ENCODE data around the gene MAP3K20.
A peak's percentile ranks its signal among the peaks of the same experiment; 100 is the strongest.
"Not testable (repeated sequence)": the region's sequence is repeated elsewhere in the genome, so short reads cannot be mapped to it uniquely, and the experiment has no call there.

MAP3K20 gene

GRCh38 chr2:173286153-173286809 lies 210.6 kb downstream of the MAP3K20 start:
- no peak for DNase-seq

GRCh38 chr2:173287594-173287993 lies 211.9 kb downstream of the MAP3K20 start:
- DNase-seq = no peak

DNA sequence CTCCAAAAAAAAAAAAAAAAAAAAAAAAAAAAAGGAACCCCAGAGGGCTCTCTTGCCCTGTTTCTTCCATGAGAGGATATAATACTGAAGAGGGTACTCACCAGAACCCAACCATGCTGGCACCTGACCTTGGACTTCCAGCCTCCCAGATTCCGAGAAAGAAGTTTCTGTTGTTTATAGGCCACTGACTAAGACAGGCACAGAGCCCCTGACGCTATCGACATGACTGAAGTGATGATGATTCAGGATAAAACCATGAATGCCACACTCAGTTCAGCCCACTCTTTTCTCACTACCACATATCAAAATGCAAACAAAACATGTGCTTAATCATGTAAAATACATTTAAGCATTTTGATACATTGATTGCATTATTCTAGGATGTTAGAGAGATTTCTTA lies 212.9 kb downstream of the MAP3K20 start:
- DNase-seq = peak; percentile 23

DNA sequence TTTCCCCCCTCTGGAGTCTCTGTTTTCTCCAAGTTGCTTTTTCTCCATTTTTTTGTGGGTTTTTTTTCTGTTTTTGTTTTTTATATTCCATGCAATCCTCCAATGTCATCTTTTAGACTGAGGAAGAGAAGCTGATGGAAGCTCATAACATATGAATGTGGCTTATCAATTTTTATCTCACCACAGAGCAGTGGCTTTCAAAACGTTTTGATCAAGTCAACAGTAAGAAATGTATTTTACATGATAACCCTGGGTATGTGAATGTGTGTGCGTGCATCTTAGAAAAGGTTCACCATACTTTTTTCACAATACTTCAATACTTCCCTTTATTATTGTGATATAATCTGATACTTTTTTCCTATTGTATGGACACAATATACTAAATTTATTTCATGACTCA lies 214.4 kb downstream of the MAP3K20 start:
- DNase-seq = no peak

GRCh38 chr2:173290518-173290917 lies 214.9 kb downstream of the MAP3K20 start:
- no peak for DNase-seq

DNA sequence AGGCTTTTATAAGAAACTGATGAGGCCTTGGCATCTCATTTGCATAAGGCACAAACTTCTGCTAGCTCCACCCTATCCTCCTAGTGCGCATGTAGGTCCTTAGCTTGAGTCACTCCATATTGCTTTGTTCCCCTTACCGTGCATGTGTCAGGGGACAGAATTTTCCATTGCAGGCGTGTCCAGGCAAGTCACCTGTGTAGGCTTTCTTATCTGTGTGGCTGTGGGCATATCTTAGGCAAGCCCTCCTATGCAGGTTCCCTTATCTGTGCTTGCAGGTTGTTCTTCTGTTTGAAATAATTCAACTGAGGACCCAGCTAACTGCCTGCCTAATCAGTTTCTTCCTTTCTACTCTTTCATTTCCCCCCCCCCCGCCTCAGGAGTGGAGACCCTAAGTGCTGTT lies 215.8 kb downstream of the MAP3K20 start:
- no peak for DNase-seq

DNA sequence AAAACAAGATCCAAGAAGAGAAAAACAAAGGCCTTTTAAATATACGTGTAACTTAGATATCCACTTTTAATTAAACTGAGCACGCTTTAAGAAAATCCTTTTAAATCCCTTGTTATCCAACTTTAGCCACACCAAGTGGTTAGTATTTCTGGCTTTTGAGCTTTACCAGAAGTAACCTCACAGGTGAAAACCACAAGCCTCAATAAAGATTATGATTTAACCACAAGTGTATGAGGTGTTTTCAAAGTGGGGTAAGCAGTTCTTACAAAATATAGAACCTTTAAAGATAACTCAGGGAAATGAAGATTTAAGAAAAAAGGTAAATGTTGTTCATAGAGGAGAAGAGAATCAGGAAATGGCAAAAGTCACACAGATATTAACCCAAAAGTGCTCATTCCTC lies 220.6 kb downstream of the MAP3K20 start:
- DNase-seq = no peak

- no peak for DNase-seq
These were observed 223.0 kb downstream of the MAP3K20 start for GRCh38 chr2:173298536-173299097.

DNA sequence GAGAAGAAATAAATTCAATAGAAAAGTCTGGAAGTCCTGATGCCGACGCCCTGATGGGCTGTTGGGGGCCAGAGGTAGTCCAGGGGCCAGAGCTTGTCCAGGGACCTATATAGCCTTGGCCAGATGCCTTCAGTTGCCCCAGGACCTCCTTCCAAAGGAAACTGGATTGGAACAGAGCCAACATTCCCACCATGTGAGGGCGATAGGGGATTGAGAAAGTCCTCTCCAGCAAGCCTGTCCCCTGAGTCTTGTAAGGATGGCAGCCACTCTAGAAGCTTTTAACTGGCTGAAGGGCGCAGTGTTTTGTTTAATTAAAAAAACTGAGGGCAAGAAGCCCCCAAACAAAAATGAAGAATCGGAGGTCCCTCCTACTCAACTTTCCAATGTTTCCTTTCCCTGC lies 224.1 kb downstream of the MAP3K20 start:
- DNase-seq = no peak

- DNase-seq = no peak
These were observed 224.8 kb downstream of the MAP3K20 start for GRCh38 chr2:173300458-173300857.

GRCh38 chr2:173301549-173301948 lies 225.9 kb downstream of the MAP3K20 start:
- not testable (repeated sequence) for DNase-seq

DNA sequence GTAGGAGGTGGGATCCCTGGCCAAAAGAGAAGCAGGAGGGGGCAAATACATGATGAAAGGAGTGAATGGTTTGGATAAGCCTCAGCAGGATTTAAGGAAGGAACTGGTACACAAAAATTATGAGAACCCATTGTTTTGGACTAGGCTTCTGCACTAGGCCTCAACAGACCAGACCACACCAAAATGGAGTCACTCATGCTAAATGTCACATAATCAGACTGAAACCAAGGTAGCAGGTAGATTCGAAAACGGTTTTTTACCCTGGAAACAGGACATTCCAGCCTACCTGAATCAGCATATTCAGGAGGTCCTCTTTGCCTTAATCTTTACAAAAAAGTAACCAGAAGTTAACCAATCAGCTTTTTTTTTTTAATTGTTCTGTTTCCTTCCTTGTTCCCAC lies 229.7 kb downstream of the MAP3K20 start:
- no peak for DNase-seq

GRCh38 chr2:173307293-173307692 lies 231.6 kb downstream of the MAP3K20 start:
- DNase-seq = no peak

GRCh38 chr2:173309370-173309769 lies 233.7 kb downstream of the MAP3K20 start:
- DNase-seq = not testable (repeated sequence)

DNA sequence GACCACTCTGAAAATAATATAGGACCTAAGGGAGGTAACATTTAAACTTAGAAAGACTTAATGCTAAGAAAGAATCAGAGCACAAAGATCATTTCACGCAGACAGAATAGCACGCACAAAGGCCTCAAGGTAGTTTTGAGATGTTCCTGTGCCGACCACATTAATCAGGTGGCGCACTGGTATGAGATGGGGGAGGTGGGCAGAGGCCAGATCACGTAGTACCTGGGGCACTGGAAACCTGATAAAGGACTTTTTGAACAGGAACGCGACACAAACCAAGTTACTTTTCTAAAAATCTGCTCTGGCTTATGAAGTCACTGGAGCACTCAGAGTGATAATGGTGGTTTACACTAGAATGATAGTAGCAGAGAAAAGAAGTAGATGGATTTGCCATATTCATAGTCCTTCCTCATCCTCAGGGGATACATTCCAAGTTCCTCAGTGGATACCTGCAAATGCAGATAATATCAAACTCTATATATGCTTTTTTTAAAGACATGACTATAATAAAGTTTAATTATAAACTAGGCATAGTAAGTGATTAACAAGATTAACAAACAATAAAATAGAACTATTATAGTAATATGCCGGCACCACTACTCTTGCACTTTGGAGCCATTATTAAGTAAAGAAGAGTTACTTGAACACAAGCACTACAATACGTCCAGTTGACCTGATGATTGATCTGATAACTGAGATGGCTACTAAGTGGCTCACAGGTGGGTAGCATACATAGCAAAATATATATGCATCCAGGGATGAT lies 236.4 kb downstream of the MAP3K20 start:
- DNase-seq = no peak

Data from activated naive CD4-positive, alpha-beta T cell treated with Interleukin-2 at 50 U/mL for 16 hours (primary cell).